ENCODE data around the gene UBE3D.
"Not testable (repeated sequence)": the region's sequence is repeated elsewhere in the genome, so short reads cannot be mapped to it uniquely, and the experiment has no call there.

GRCh38 chr6:83011131-83011530, 54.5 kb downstream of the UBE3D start:
- TF ChIP-seq CTCF (IDR thresholded peaks at IDR 0.05; ENCODE audit: insufficient read depth, low read length, poor library complexity, severe bottlenecking); EZH2phosphoT487 (conservative IDR thresholded peaks at IDR 0.05; ENCODE audit: low read length): not testable (repeated sequence)
